ENCODE data around the gene TEK.

Gene TEK

GRCh38 chr9:27124151-27124550 is 15.1 kb downstream of the TEK start:
- DNase-seq (ENCODE audit: low read depth, low spot score) = no peak

DNA sequence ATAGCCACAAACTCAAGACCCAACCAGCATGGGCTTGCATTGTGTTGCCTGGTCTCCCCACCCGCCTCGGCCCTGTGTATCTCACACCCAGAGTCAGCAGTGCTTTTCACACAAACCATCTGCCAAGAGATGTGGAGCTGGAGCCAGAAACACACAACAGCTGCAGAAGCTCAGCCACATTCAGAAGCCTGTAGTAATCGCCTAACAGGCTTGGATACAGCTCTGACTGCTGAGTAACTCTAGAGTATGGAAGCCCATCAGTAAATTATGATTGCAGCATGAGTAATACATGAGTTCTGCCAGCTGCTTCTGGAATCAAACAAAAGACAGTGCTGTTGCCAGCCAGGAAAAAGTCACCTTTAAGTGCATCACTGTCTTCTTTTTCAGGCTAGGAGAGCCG is 16.0 kb downstream of the TEK start:
- no peak for DNase-seq (ENCODE audit: low read depth, low spot score)

- DNase-seq (ENCODE audit: low read depth, low spot score) = no peak
Observed at GRCh38 chr9:27125936-27126335, 16.9 kb downstream of the TEK start.

GRCh38 chr9:27126670-27127069 is 17.6 kb downstream of the TEK start:
- no peak for DNase-seq (ENCODE audit: low read depth, low spot score)

DNA sequence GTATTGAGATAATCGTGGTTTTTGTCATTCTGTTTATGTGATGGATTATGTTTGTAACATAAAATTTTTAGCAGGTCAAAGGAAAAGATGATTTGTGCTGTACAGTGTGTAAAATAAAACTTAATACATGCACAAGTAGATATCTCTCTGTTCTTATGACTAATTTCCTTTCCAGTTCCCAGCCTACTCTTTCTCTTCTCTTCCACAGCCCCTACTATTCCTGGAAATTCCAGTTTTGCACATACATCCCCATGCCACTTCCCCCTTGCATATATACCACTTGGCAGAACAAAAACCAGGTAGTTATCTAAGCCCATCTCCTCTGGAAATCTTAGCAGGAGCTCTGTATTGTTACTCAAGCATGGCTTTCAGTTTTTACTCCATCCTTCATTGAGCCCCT is 20.2 kb downstream of the TEK start:
- DNase-seq (ENCODE audit: low read depth, low spot score) = no peak

- DNase-seq (ENCODE audit: low read depth, low spot score) = no peak
Observed at GRCh38 chr9:27131731-27132130, 22.7 kb downstream of the TEK start.

DNA sequence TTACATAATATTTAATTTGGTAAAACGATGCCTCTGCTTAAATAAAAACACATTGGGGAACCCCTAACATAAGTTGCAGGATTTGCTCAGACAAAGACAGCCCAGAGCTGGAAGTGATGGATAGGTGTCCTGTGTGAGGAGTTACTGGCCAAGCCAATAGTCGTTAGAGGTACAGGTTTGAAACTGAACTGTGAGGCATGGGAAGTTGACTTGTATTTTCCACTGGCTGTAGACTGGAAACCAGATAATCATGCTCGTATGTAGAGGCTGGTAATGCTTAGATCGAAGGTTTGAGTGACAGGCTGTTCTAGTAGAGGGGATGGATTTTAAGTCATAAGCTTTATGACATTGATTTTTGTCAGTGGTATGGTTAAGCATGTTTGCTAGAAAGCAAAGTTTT is 24.8 kb downstream of the TEK start:
- DNase-seq (ENCODE audit: low read depth, low spot score) = no peak

DNA sequence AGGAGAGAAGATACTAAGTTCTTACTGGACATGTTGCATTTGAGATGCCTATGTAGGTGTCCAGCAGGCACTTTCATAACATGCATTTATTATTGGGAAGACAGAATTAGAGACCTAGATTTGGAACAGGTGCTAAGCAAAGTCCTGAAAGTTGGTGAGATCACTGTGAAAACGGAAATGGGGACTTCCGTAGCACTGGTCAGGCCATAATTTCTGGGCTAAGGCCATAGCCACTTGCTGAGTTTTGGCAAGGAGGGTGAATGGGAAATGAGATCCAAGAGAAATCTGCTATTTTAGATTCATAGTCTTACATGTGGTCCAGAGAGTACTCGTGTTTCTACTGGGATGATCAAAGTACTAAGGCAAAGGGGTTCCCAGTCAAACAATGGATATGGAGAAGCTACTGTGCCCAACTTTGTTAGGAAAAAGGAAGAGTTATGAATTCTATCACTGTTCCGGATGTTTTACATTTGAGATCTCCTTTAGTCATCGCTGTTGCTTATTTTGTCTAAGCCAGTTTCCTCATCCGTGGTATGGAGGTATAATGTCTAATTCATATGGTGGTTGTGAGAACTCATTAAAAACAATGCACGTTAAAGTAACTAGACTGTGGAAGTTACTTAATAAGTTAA is 33.4 kb downstream of the TEK start:
- DNase-seq (ENCODE audit: low read depth, low spot score) = no peak

GRCh38 chr9:27145143-27145542 is 36.1 kb downstream of the TEK start:
- no peak for DNase-seq (ENCODE audit: low read depth, low spot score)

GRCh38 chr9:27149651-27150050 is 40.6 kb downstream of the TEK start:
- DNase-seq (ENCODE audit: low read depth, low spot score) = no peak

DNA sequence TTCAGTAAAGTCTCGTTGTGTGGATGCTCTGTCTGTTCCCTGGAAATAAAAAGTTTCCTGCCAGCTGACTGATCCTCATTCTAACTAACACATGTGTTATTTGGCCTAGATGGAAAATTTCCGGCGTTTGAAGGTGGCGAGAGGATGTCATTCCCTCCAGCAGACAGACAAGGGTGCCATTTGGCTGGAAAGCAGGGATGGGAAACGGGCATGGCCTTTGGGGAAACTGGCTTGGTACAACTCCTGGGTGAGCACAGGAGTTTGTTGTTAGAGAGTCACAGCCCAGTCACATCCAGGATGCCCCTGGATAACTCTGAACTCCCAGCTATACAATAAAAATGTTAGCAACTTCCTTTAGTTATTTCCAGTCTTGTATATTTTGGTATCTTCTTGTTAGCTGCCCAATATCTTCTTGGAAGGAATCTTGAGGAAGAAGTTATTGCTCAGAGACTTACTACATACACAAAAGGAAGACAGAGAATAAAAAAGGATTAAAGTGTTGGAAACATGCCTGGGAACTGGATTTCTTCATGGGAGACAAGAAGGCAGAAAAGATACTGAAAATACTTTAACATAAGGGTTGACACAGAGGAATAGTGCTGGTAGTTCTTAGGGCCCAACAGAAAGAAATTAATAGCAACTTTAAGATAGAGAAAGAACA is 41.9 kb downstream of the TEK start:
- no peak for DNase-seq (ENCODE audit: low read depth, low spot score)

DNA sequence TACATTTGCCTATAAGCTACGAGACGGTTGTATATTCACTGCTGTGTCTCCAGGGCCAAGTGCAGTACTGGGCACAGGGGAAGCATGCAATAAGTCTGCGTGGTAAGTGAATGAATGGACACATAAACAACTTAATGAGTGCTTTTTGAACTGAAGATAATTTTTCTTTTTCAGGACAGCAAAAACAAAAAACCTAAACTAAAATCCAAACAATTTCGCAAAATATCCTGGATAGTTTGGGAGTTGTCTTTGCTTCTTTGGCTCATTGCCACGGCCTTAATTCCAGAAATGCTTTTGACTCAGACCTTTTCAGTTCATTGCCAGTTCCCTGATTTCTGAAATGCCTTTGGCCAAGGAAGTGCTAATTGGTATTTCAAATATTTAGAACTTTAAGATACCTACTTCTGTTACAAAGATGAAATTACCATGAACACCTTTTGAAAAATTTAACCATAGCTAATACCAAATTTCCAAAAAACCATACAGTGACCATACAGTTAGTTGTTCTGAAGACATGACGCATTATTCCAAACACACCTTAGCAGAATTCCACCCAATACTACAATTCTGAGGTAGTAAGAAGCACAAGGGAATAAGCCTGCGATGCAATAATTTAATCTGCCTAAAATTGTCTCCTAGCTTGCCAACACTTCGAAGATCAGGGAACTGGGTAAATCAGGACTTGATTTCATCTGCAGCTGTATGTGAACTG is 42.8 kb downstream of the TEK start:
- DNase-seq (ENCODE audit: low read depth, low spot score) = no peak

DNA sequence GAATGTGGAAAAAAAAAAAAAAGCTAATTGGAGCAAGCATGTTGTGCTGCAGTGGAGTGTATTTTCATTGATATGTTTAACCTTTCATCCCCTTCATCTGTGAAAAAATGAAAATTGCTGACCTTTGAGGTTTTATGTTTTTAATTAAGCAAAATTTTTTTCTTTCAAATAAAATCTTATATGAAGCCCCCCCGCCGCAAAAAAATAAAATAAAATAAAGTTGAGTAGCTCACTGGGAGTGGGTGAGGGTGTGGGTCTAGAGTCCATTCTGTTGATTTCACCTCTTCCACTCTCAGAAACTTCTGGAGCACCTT is 43.3 kb downstream of the TEK start:
- no peak for DNase-seq (ENCODE audit: low read depth, low spot score)

- peak; percentile 64 for DNase-seq (ENCODE audit: low read depth, low spot score)
Observed at GRCh38 chr9:27154908-27155307, 45.9 kb downstream of the TEK start.

DNA sequence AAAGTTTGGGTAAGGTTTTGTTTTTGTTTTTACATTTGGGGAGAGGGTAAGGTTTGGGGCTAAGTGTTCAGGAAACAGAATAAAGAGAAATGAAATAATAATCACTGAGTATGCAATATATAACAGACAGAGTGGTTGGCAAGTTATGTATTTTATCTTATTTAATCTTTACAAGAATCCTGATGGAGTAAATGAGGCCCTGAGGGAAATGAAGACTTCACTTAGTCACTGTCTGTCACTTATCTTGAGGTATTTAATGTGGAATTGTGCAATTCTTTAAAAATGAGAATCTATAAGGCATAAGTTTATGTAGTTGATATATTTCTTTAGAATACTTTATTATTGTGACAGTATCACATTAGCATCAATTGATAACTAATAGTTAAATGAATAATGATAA is 48.1 kb downstream of the TEK start:
- DNase-seq (ENCODE audit: low read depth, low spot score) = no peak

DNA sequence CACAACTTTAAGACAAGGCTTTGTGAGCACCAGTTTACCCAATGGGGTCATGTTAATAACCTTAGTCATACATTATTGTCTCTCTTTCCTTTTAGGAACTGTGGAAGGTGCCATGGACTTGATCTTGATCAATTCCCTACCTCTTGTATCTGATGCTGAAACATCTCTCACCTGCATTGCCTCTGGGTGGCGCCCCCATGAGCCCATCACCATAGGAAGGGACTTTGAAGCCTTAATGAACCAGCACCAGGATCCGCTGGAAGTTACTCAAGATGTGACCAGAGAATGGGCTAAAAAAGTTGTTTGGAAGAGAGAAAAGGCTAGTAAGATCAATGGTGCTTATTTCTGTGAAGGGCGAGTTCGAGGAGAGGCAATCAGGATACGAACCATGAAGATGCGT is 48.7 kb downstream of the TEK start:
- DNase-seq (ENCODE audit: low read depth, low spot score) = no peak

DNA sequence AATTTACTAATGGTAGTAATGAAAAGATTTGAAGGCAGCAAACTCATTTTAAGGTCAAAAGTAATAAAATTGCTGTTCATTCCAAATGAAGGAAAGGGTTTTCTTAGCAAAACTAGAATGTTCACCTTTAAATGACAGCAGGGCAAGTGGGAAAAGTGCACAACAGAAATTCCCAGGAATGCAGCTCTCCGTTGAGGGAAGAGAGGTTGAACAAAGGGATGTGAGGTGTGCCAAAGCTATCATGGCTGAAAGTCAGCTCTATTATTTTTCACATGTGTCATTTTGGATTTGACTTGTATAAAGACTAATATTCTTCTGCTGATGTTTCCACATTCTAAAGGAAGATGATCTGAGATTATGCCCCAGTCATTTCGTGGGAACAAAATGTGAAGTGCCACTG is 51.6 kb downstream of the TEK start:
- no peak for DNase-seq (ENCODE audit: low read depth, low spot score)

DNA sequence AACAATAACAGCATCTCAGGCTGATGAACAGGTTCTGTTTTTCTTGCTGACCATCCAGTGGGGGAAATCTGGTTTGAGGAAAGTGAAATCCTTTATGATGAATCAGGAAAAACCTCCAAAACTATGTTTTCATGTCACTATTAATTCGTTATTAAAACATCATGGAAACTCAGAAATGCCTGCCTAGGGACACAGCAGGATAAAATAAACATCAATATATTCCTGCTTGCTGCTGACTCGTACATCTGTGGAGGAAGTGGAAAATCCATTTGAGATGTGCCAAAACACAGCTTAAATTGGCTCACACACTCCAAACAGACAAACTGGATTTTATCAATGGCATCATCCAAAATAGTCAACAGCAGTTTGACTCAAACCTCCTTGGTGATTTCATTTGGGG is 53.0 kb downstream of the TEK start:
- peak; percentile 61 for DNase-seq (ENCODE audit: low read depth, low spot score)

DNA sequence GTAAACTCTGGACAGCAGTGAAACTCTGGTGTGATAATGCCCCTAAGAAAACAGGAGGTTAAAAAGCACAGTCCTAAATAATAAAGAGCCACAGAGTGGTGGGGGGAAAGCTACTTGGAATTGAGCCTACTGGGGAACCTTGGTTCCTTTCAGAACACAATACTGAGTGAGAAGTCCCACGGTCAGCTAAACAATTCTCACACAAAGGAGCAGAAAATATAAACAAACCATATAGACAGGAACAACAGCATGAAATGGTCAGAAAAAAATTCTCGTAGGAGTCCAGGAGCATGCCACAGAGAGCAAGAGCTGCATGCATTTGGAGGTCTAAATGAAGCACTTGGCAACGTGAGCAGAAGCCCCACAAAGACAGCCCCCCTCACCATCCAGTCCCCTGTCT is 56.0 kb downstream of the TEK start:
- no peak for DNase-seq (ENCODE audit: low read depth, low spot score)

DNA sequence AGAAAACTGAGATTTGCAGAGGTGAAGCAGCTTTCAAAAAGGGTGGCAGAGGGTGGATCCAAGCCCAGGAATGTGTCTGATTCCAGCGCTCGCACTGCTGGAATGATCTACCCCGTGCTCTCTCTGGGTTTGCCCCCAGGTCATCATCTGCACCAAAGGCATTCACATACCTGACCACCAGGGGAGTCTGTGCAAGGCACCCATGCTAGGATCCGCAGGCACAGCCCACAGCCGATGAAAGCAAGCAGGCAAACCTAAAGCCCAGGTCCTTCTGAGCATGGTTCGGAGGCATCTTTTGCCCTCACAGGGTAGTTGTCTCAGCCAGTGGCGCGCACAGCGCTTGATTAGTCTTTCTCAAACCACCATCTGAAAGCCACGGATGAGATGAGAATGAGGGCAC is 56.6 kb downstream of the TEK start:
- no peak for DNase-seq (ENCODE audit: low read depth, low spot score)

- DNase-seq (ENCODE audit: low read depth, low spot score) = no peak
Observed at GRCh38 chr9:27168496-27168895, 59.5 kb downstream of the TEK start.

GRCh38 chr9:27168951-27169350 is 59.9 kb downstream of the TEK start:
- DNase-seq (ENCODE audit: low read depth, low spot score) = no peak

- DNase-seq (ENCODE audit: low read depth, low spot score) = no peak
Observed at GRCh38 chr9:27176971-27177370, 67.9 kb downstream of the TEK start.

Measured in smooth muscle cell of the brain vasculature (primary cell).